Fibroblast of skin of left biceps (primary cell): ENCODE measurements around the gene ARHGEF10L.

ENCODE experiments used
- DNase-seq, 2 experiments: peaks; one replicate each; pipeline ENCODE4 v3.0.0-alpha.2; 2013; ENCODE audit warnings: low read depth in 2 of 2

ARHGEF10L gene

DNA sequence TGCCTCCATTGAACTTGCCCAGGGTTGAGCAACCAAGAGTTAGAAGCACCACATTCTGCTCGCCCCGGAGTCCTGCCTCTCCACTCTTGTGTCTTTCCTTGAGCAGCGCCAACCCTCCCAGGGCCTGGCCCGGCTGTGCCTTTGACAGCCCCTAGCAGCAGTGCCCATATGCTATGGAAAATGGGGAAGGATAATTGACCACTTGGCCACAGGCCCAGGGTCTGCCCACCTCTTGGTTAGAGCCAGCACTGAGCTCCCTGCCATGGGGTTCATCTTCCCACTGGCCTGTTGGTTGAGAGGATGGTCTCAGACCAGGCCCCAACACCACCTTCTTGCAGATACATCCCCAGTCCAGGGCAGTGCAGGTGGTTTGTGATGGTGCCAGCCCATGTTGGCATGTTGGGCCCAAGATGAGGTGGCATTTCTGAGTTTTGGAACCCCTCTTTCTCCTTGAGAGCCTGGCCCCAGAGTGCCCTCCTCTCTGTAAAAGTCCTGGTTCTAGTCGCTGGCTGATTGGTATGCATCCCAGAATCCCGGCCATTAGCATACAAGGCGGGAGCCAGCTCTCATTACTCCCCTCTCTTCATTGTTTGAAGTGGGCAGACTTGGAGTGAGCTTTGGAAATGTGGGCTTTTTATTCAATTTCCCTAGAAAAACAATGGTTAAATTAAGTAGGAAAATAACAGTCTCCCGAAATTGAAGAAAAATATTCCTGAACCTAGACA lies 7.6 kb downstream of the ARHGEF10L start:
- DNase-seq, result no peak

- no peak for DNase-seq
Observed at GRCh38 chr1:17549384-17549783, 9.9 kb downstream of the ARHGEF10L start.

DNA sequence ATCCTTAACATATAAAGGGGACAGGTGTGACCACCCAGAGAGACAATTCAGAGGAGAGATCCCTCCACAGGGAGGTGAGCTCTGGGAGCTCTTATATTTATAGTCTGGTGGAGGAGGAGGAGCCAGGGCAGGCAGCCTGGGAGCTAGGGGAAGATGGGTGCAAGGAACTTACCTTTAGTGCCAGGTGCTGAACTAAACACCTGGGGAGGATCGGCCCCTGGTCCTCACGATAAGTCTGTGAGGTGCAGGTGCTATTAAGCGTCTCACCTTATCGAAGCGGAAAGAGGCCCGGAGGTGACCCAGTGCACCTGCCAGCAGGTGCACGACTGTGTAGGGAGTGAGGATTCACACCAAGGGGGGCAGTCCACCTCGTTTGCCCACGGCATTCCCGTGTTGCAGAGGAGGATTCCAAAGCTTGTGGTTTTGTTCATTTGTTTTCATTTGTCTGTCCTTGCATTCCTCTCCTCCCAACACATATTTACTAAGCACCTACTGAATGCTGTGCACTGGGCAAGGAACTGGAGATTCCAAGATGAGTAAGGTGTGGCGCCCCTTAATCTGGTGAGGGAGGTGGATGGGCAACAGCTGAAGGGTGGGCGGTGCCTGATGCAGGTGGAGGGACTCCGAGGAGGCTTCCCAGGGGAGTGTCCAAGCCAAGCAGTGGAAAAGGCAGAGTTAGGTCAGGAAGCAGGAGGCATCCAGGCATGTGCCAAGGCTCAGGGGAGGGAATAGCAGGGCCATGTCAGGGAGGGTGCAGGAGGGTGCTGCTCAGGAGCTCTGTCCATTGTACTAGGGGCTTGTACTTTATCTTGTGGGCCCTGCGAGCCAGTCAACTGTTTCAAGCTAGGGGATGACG lies 11.5 kb downstream of the ARHGEF10L start:
- DNase-seq, result no peak

DNA sequence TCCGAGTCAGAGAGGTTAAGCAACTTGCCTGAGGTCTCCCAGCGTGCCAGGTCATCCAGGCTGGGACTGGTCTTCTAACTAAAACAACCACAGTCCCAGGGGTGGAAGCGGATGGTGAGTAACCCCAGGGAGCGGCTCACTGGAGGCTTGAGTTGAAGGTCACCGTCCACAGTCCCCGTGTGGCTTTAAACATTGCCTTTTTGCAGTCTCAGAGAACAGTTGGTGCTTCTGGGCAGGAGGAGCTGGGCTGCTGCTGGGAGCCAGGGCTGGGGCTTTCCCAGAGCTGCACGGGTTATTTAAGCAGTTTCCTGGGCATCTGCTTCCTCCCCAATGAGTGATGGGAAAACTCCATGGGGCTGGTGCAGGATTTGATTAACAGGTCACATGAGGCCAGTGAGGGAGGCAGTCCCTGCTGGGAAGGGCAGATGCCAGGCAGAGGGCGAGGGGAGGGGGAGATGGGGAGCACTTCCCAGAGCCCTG lies 12.3 kb downstream of the ARHGEF10L start:
- DNase-seq, result no peak

DNA sequence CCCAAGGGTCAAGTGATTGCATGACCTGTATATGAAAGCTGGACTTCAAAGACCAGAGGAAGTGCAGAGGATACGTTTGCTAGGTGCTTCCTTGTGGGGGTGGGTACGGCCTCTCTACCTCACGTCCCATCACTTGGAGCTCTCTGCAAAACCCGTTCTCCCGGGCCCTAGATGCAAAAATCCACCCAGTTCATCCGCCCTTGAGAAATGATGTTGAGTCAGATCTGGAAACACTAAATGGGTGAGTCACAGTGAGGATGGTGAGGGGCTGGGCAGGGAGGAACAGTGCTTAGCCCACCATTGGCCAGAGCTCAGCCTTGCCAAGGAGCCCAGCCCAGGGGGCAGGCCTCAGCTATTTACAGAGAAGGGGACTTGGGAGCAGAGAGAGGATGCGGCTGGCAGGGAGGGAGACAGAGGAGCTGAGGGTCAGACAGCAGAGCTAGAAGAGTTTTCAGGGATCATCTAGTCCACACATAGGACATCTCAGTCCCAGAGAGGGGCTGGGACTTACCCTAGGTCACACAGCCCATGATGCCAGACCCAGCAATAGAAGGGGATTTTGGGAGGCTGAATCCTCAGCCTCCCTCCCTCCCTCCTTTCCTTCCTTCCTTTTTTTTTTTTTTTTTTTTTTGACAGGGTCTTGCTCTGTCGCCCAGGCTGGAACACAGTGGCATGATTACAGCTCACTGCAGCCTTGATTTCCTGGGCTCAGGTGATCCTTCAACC lies 14.6 kb downstream of the ARHGEF10L start:
- peak; percentile 36 to 40 for DNase-seq

- no peak for DNase-seq
Observed at GRCh38 chr1:17554954-17555353, 15.5 kb downstream of the ARHGEF10L start.

- no peak for DNase-seq
Observed at GRCh38 chr1:17557986-17558385, 18.5 kb downstream of the ARHGEF10L start.

GRCh38 chr1:17558541-17558940 lies 19.0 kb downstream of the ARHGEF10L start:
- DNase-seq, result no peak

GRCh38 chr1:17558954-17559614 lies 19.6 kb downstream of the ARHGEF10L start:
- no peak for DNase-seq

GRCh38 chr1:17559615-17560419 lies 20.3 kb downstream of the ARHGEF10L start:
- DNase-seq, result no peak

- DNase-seq, result no peak
Observed at GRCh38 chr1:17561247-17561548, 21.7 kb downstream of the ARHGEF10L start.

- no peak for DNase-seq
Observed at GRCh38 chr1:17561561-17561985, 22.1 kb downstream of the ARHGEF10L start.

DNA sequence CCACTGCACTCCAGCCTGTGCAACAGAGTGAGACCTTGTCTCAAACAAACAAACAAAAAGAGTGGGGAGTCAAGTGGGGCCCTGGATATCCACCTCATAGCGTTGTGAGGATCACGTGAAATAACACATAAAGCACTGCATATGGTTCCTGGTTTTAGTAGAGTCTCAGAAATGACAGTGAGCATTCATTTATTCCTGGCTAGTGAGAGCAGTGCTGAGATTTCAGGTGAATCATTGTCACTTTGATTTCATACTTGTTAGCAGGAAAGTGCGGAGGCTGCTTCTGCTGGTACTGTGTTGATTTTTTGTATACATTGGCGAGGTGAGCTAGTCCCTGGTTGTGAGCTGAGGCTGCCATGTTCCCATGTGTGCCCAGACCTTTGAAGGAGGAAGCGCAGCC lies 22.9 kb downstream of the ARHGEF10L start:
- DNase-seq, result no peak

DNA sequence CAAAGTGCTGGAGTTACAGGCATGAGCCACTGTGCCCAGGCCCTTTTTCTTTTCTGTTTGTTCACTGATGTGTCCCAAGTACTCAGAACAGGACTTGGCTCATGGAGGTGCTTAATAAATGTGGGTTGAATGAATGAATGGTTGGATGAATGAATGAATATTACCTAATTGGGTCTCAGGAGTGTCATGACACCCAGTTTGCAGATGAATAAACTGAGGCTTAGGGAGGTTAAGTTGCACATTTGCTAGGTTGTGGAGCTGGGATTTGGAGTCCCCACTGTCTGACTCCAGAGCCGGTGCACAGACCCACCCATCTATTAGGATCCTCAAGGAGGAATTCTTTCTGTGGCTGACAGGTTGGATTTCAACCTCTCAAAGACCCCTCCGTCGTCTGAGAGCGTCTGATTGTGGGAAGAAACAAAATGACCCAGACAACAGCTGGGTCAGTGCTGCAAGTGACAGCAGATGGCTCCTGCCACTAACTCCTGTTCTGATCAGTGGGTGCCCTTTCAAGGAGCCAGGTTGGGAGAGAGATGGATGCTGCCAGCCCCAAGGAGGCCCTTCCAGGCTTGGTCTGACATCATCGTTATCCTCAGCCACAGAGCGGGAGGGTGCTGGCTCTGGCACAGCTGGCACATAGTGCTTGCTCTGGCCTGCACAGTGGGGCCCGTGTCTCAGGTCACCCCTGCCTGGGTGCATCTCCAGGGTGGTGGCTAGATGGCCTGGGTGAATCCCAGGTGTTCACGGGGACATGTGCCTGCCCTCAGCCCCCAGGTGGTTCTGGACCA lies 24.2 kb downstream of the ARHGEF10L start:
- DNase-seq, result no peak

GRCh38 chr1:17564458-17565393 lies 25.2 kb downstream of the ARHGEF10L start:
- DNase-seq, result no peak

GRCh38 chr1:17565461-17566252 lies 26.2 kb downstream of the ARHGEF10L start:
- no peak for DNase-seq

DNA sequence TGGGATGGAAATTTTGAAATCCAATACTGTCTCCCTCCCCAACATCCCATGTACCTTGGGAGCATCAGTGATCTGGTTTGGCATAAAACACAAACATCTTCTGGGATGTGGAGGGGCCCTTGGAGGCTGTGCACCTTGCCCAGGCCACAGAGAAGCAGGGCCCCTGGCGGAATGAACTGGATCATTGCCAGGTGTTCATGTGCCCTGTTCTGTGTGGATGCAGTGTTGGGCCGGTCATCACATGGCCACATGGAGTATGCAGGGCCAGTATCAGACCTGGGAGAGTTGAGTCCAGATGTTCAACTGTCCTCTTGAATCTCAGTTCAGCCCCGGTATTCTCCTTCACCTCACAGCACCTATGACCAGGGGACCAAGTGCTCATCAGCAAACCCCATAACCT lies 26.9 kb downstream of the ARHGEF10L start:
- no peak for DNase-seq

DNA sequence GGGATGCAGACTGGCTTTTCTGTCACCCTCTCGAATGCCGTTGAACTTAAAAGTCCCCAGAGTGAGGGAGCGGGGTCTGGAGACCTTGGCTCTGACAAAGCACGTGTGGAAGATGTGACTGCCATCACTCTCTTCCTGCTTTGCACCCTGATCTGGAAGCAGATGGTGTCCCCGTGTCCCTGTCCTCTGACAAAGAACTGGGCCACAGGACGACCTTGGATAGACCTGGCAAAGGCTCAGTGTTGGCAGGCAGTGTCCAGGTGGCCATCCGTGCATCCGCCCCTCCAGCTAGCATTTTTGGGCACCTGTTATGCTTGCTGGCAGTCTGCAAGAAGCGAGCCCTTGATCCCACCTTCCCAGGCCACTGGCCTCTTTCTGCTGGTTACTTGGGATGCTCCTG lies 27.4 kb downstream of the ARHGEF10L start:
- no peak for DNase-seq
